OCI-LY1 (cell line): ENCODE results near the gene CTDSPL2.
"Not testable (repeated sequence)": the region's sequence is repeated elsewhere in the genome, so short reads cannot be mapped to it uniquely, and the experiment has no call there.

Experiments used
- H2AFZ ChIP-seq: fragments of 200-600 bp; sonication (generic), shearing (Covaris generic); 2 replicates; pipeline ENCODE4 v1.6.0; 2014; ENCODE audit warnings: antibody characterized with exemption, mild to moderate bottlenecking, low read length
- H3F3A ChIP-seq: fragments of 200-600 bp; sonication (generic), shearing (Covaris generic); 2 replicates; pipeline ENCODE4 v1.6.0; 2014; ENCODE audit warnings: mild to moderate bottlenecking, antibody characterized with exemption, low read length, moderate library complexity; ENCODE audit not compliant: insufficient read depth
- H3K27ac ChIP-seq: fragments of 200-600 bp; sonication (generic); 2 replicates; pipeline ENCODE4 v1.5.1; 2014; ENCODE audit warnings: low read length, mixed run types, mild to moderate bottlenecking, low read depth; ENCODE audit not compliant: poor library complexity, severe bottlenecking
- H3K27me3 ChIP-seq: fragments of 200-600 bp; sonication (generic); 2 replicates; pipeline ENCODE4 v1.6.0; 2014; ENCODE audit warnings: antibody characterized with exemption, mild to moderate bottlenecking, low read length, moderate library complexity; ENCODE audit not compliant: insufficient read depth
- H3K36me3 ChIP-seq: fragments of 200-600 bp; sonication (generic); 2 replicates; pipeline ENCODE4 v1.6.1; 2014; ENCODE audit warnings: mild to moderate bottlenecking, antibody characterized with exemption, low read length, moderate library complexity, mixed read lengths; ENCODE audit not compliant: insufficient read depth
- H3K4me1 ChIP-seq: fragments of 200-600 bp; sonication (generic); 2 replicates; pipeline ENCODE4 v1.5.1; 2014; ENCODE audit warnings: mild to moderate bottlenecking, low read length, moderate library complexity; ENCODE audit not compliant: insufficient read depth, severe bottlenecking
- H3K4me2 ChIP-seq: fragments of 200-600 bp; sonication (generic), shearing (Covaris generic); 2 replicates; pipeline ENCODE4 v1.6.1; 2014; ENCODE audit warnings: low read length
- H3K4me3 ChIP-seq: fragments of 200-600 bp; sonication (generic); 2 replicates; pipeline ENCODE4 v1.5.1; 2014; ENCODE audit warnings: low read length, low read depth, mild to moderate bottlenecking, mixed read lengths; ENCODE audit not compliant: poor library complexity, severe bottlenecking
- H3K79me2 ChIP-seq: fragments of 200-600 bp; shearing (Covaris generic); 2 replicates; pipeline ENCODE4 v1.6.1; 2016; ENCODE audit warnings: mixed run types, low read length, mixed read lengths; ENCODE audit not compliant: insufficient read depth
- H3K9ac ChIP-seq: fragments of 200-600 bp; sonication (generic), shearing (Covaris generic); 2 replicates; pipeline ENCODE4 v1.6.1; 2014; ENCODE audit warnings: mild to moderate bottlenecking, low read length, mixed read lengths
- H3K9me2 ChIP-seq: fragments of 200-600 bp; sonication (generic), shearing (Covaris generic); 2 replicates; pipeline ENCODE4 v1.6.1; 2014; ENCODE audit warnings: low read depth, mild to moderate bottlenecking, low read length, mixed read lengths
- H3K9me3 ChIP-seq: fragments of 200-600 bp; shearing (Covaris generic); 2 replicates; pipeline ENCODE4 v1.6.1; 2014; ENCODE audit warnings: low read length, mixed read lengths
- H4K20me1 ChIP-seq: fragments of 200-600 bp; sonication (generic), shearing (Covaris generic); 2 replicates; pipeline ENCODE4 v1.6.0; 2016; ENCODE audit warnings: mild to moderate bottlenecking, low read length; ENCODE audit not compliant: insufficient read depth
- EZH2 ChIP-seq: fragments of 200-600 bp; sonication (generic), shearing (Covaris generic); IDR thresholded peaks from 2 replicates; pipeline ENCODE4 v1.8.0; 2017; ENCODE audit warnings: borderline replicate concordance, mixed run types, mild to moderate bottlenecking, antibody characterized with exemption, low read length, moderate library complexity, mixed read lengths
- TF ChIP-seq, protein P1 (sequence below): fragments of 200-600 bp; sonication (generic), shearing (Covaris generic); IDR thresholded peaks from 2 replicates; pipeline ENCODE4 v1.5.1; 2017; ENCODE audit warnings: mild to moderate bottlenecking, antibody characterized with exemption, low read length, moderate library complexity, mixed read lengths

CTDSPL2 gene

DNA sequence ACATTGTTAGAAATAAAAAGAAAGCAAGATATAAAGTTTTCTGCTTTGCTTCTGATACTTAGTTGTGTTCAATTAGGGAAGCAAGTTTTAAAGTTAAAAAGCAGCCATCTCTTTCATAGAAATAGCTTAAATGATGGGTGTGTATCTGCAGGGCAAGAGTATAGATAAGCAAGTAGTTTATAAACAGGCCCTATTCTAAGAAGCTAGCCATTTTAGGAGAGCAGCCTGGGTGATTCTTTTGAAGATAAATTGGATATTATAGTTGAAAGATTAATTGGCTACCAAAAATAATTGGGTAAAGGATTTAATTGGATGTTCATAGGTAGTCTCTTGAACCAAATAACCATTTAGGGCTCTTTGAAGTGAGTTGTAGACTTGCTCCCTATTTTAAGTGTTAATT lies 115.2 kb downstream of the CTDSPL2 start:
- Histone ChIP-seq H3K4me1 (peaks cover 53% of the 10 kb centered on the region), H3K9me2 (no peaks in the 10 kb centered on the region), H2AFZ (no peak overlapping the region), H4K20me1 (no peaks in the 10 kb centered on the region), H3K4me2 (no peak overlapping the region), H3K9me3 (no peaks in the 10 kb centered on the region), H3F3A (no peaks in the 10 kb centered on the region), H3K79me2 (peaks cover 79% of the 10 kb centered on the region), H3K36me3 (peaks cover 49% of the 10 kb centered on the region), H3K9ac (no peak overlapping the region), H3K4me3 (no peak overlapping the region), H3K27ac (no peak overlapping the region), H3K27me3 (no peaks in the 10 kb centered on the region)
- TF ChIP-seq EZH2: no peak
- TF ChIP-seq, protein P1, sequence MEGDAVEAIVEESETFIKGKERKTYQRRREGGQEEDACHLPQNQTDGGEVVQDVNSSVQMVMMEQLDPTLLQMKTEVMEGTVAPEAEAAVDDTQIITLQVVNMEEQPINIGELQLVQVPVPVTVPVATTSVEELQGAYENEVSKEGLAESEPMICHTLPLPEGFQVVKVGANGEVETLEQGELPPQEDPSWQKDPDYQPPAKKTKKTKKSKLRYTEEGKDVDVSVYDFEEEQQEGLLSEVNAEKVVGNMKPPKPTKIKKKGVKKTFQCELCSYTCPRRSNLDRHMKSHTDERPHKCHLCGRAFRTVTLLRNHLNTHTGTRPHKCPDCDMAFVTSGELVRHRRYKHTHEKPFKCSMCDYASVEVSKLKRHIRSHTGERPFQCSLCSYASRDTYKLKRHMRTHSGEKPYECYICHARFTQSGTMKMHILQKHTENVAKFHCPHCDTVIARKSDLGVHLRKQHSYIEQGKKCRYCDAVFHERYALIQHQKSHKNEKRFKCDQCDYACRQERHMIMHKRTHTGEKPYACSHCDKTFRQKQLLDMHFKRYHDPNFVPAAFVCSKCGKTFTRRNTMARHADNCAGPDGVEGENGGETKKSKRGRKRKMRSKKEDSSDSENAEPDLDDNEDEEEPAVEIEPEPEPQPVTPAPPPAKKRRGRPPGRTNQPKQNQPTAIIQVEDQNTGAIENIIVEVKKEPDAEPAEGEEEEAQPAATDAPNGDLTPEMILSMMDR: no peak

DNA sequence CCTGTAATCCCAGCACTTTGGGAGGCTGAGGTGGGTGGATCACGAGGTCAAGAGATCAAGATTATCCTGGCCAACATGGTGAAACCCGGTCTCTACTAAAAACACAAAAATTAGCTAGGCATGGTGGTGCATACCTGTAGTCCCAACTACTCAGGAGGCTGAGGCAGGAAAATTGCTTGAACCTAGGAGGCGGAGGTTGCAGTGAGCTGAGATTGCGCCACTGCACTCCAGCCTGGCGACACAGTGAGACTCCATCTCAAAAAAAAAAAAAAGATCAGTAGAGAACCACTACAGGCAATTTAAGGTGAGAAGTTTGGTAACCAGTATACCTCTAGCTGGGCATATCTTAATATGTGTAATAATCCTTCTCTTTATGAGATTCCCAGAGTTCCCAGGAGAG lies 117.3 kb downstream of the CTDSPL2 start:
- H2AFZ ChIP-seq, H3K4me2 ChIP-seq, H3K4me3 ChIP-seq, H3K9me2 ChIP-seq, H3F3A ChIP-seq, H3K27ac ChIP-seq, H3K9me3 ChIP-seq, H3K27me3 ChIP-seq, H4K20me1 ChIP-seq, H3K9ac ChIP-seq: not testable (repeated sequence)
- Histone ChIP-seq H3K79me2 (peaks cover 78% of the 10 kb centered on the region), H3K36me3 (peaks cover 49% of the 10 kb centered on the region), H3K4me1 (peaks cover 42% of the 10 kb centered on the region)

DNA sequence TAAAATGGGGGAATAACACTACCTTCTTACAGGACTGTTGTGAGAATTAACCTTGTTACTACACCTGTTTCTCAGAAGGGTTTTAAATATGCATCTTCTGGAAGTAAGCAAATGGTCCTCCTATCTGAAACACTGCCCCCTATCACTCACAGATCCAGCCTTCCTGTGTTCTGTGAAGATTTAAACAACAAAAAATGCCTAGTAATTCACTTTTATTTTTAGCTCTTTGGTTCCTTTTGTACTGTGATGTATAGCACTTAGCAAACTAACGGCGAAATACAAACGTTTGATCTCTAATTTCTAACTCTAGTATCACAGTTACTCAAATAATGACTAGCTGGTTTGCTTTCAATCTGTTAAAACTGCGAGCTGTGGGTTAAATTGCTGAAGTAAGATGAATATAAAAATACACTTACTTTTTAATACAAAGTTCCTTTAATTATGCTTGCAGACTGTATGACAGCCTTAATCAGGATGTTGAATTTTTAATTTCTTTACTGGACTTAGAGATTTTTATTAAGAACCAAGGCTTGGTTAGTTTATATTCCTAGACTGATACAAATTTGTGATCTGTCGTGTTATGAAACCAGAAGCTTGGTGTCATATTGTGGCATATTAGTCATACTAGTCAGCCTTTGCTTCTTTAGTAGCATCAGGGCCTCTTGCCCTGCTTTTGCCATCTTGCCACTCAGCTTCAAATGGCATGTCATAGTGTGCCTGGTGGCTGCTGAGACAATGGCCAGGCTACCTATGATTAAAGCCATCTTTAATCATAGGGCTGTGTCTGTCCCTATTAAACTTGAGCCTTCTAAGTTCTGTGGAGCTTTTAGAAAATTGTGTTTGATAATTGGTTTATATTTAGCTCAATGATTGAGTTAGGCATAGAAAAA lies 118.7 kb downstream of the CTDSPL2 start:
- Histone ChIP-seq H3K4me3 (no peak overlapping the region), H3K4me2 (peak overlapping the region; percentile 6; the same call in 1 of the 2 replicates), H3K27me3 (no peaks in the 10 kb centered on the region), H2AFZ (no peak overlapping the region), H3K36me3 (peaks cover 42% of the 10 kb centered on the region), H3K9me2 (no peaks in the 10 kb centered on the region), H4K20me1 (no peaks in the 10 kb centered on the region), H3F3A (no peaks in the 10 kb centered on the region), H3K9me3 (no peaks in the 10 kb centered on the region), H3K4me1 (peaks cover 47% of the 10 kb centered on the region), H3K27ac (no peak overlapping the region), H3K79me2 (peaks cover 68% of the 10 kb centered on the region), H3K9ac (no peak overlapping the region)
- TF ChIP-seq EZH2: no peak
- TF ChIP-seq, protein P1: peak; percentile 54

DNA sequence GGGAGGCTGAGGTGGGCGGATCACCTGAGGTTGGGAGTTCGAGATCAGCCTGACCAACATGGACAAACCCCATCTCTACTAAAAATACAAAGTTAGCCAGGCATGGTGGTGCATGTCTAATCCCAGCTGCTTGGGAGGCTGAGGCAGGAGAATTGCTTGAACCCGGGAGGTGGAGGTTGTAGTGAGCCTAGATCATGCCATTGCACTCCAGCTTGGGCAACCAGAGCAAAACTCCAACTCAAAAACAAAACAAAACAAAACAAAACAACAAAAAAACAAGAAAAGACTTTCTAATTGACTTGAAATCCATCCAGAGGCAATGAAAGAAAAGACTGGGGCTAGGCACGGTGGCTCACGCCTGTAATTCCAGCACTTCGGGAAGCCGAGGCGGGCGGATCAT lies 121.7 kb downstream of the CTDSPL2 start:
- not testable (repeated sequence) for H3K27me3 ChIP-seq, H2AFZ ChIP-seq, H3F3A ChIP-seq, H3K4me2 ChIP-seq, H3K9ac ChIP-seq, H3K9me3 ChIP-seq, H3K9me2 ChIP-seq, H3K4me3 ChIP-seq, H3K27ac ChIP-seq, H4K20me1 ChIP-seq
- H3K79me2 ChIP-seq: peaks cover 40% of the 10 kb centered on the region
- H3K36me3 ChIP-seq: peaks cover 43% of the 10 kb centered on the region
- H3K4me1 ChIP-seq: peaks cover 29% of the 10 kb centered on the region
